ENCODE data around the gene HUS1. TPM values are rescaled to one million over a fixed set of nuclear protein-coding genes. Genes with fewer than 3 reads are reported as not detected.

HUS1 gene
- total RNA-seq, 1 experiment from 2014 or later = 19.4 TPM

DNA sequence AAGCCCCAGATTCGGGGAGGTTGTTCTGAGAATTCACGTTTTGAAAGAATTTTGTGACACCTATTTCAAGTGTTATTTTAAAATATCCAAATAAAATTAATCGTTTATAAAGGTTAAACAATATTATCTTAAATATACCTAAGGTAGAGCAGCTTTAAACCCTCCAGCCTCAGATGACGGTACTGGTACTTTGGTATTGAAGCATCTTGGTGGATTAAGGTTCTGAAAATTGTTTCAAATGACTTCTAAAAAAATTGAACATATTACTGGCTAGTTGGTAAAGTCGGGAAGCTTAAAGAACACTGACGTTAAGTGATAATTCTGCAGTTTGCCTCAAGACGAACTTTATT, 392 bp upstream of the HUS1 start:
- no peak for DNase-seq (ENCODE audit: low read depth)

GRCh38 chr7:47978790-47979144, 648 bp downstream of the HUS1 start:
- no peak for DNase-seq (ENCODE audit: low read depth)

- no peak for DNase-seq (ENCODE audit: low read depth)
Measured at GRCh38 chr7:47973739-47974138, 5.7 kb downstream of the HUS1 start.

GRCh38 chr7:47970761-47971160, 8.7 kb downstream of the HUS1 start:
- DNase-seq (ENCODE audit: low read depth) = no peak

DNA sequence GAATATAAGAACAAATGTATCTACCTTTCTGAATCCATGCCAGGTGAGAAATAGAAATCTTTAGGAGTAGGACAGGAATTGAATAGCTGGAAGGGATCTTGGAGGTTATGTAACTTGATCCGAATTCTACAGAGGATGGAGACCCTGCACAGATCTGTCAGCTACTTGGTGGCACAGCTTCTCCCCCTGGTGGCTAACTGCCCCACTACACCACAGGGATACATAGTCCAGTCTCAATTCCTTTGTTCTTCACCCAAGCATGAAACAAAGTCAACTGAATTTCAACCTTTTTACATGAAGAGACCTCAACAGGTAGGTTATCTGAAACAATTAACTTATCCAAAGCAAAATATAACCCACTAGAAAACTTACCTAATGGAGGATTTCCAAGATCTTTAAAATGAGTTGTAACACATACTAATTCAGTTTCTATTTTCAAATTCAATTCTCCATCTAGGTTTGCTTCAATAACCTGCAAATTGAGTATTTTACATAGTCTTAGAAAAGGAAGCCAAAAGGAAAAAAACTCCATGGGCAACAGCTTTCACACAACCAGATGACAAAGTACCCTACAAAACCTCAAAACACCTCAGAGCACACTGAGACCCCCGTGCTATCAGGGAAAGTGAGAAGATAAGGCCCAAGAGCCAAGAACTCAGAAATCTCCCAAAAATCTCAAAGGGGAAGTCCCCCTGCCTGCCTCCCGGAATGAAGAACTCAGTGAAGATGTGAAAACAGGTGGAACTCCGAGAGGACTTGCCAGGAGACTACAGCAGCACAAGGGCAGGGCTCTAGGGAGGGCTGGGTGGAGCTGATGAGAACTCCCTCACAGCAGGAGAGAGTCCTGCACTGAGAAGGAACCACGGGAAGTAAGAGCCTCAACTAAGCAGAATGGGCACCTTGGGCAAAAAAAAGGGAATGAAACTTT, 10.3 kb downstream of the HUS1 start:
- peak; percentile 55 for DNase-seq (ENCODE audit: low read depth)

GRCh38 chr7:47967708-47968107, 11.7 kb downstream of the HUS1 start:
- DNase-seq (ENCODE audit: low read depth) = no peak

- DNase-seq (ENCODE audit: low read depth) = no peak
Measured at GRCh38 chr7:47967123-47967522, 12.3 kb downstream of the HUS1 start.

DNA sequence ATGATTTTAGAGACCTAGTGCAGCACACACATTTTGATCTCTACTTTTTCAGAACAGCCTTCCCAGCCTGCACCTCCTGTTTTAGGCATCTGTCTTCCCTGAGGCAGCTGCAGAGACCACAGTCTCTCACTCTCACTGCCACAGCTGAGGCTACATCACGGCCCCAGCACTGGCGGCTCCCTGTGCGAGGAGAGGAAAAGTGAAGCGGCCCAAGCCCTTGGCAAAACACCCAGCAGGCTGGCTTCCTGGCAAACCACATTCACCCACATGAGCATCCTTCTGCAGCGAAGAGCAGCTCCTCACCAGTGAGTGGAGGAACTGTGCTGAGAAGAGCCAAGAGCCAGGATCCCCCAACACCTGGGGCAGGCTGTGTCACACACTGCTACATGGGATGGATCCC, 14.0 kb downstream of the HUS1 start:
- DNase-seq (ENCODE audit: low read depth) = no peak

DNA sequence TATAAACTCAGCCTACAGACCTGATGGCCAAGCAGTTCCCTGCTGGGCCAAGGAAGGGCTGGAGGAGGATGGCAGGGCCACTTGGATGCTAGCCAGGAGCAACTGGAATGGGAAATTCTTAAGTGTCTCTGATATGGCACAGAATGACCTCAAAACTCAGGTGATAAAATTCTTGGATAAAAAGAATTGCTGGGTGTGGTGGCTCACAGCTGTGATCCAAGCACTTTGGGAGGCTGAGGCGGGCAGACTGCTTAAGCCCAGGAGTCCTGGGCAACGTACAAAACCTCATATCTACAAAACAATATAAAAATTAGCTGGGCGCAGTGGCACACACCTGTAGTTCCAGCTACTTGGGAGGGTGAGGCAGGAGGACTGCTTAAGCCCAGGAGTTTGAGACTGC, 17.2 kb downstream of the HUS1 start:
- DNase-seq (ENCODE audit: low read depth) = no peak

GRCh38 chr7:47957156-47957555, 22.3 kb downstream of the HUS1 start:
- DNase-seq (ENCODE audit: low read depth) = no peak

DNA sequence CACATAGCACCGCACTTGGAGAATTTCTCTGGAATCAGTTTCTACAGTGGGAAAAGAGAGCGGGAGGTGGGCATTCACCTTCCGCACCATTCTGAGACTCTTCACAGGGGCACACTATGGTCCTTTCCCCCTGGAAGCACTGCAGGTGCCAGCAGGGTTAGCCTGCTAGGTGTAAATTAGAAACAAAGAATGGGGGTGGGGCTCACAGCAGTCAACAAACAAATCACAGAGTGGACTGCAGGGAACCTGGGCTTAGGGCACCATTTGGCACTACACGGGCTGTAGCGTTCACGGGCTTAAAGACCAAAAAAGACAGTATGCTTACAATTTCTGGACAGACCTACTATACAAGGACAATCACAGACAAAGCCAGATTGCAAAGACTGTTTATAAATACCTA, 23.2 kb downstream of the HUS1 start:
- DNase-seq (ENCODE audit: low read depth) = no peak

DNA sequence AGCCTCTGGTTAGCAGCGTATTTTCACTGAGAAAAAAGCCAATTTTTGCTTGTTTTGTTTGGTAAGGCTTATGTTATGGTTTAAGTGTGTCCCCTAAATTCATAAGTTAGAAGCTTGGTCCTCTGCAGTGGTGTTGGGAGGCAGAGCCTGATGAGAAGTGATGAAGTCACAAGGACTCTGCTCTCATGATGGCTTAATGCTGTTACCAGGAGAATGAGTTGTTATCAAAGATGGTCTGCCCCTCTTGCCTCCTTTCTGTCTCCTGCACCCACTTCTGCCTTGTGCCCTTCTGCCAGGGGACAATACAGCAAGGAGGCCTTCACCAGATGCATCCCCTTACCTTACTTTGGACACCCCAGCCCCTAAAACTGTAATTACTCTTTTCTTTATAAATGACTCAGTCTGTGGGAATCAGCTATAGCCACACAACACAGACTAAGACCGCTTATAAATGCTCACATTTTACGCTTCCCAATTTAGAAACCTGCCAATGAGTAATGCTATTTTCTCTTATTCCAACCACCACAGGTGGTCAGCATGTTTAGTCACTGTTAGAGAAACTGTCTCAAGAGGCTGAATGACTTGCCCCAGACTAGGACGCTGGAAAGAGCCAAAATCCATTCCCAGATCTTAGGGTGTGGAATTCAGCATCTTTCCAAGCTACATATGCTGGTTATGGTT, 25.0 kb downstream of the HUS1 start:
- DNase-seq (ENCODE audit: low read depth) = peak; percentile 90

DNA sequence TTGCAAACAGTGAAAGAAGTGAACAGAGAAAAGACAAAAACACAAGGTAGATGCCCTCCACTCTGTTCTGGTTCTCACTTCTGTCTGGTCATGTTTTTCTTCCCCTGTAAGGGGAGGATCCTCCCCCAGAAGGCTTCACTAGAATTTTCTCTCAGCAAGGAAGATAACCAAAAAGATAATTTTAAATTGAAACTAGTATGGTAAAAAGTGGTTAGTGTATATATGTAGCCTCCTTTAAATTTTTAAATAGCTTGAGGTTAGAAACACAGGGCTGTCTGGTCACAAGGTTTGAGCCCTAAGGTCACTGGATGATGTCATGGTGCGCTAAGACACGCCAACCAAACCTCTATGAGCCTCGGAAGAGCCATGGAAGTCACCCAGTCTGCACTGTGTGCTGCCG, 25.6 kb downstream of the HUS1 start:
- DNase-seq (ENCODE audit: low read depth) = peak; percentile 38

DNA sequence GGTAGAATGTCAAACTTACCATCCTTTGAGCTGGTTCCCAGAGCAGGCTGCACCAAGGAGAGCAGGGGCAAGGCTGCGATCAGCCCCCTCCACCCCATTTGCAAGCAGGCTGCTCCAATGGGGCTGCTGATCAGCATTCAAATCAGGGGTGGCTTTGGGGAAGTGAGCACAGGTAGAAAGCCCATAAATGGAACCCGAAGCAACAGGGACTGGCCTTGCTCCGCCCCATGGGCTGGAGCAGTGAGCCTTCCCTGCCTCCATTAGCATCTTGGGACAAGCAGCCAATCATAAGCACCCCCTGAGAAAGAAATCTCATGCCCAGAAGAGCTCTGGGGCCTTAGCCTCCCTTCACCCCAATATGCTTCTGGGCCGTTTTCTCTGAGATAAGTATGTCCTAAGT, 27.2 kb downstream of the HUS1 start:
- no peak for DNase-seq (ENCODE audit: low read depth)

GRCh38 chr7:47951374-47951773, 28.0 kb downstream of the HUS1 start:
- no peak for DNase-seq (ENCODE audit: low read depth)

- no peak for DNase-seq (ENCODE audit: low read depth)
Measured at GRCh38 chr7:47950714-47951113, 28.7 kb downstream of the HUS1 start.

- no peak for DNase-seq (ENCODE audit: low read depth)
Measured at GRCh38 chr7:47949703-47950102, 29.7 kb downstream of the HUS1 start.

GRCh38 chr7:47948141-47948790, 31.1 kb downstream of the HUS1 start, which contains the start of gene PKD1L1:
PKD1L1 (minus strand) TSS chr7:47948466; CDS start chr7:47948440, 26 bp downstream.
- no peak for DNase-seq (ENCODE audit: low read depth)

GRCh38 chr7:47947355-47947749, 32.1 kb downstream of the HUS1 start:
- no peak for DNase-seq (ENCODE audit: low read depth)

DNA sequence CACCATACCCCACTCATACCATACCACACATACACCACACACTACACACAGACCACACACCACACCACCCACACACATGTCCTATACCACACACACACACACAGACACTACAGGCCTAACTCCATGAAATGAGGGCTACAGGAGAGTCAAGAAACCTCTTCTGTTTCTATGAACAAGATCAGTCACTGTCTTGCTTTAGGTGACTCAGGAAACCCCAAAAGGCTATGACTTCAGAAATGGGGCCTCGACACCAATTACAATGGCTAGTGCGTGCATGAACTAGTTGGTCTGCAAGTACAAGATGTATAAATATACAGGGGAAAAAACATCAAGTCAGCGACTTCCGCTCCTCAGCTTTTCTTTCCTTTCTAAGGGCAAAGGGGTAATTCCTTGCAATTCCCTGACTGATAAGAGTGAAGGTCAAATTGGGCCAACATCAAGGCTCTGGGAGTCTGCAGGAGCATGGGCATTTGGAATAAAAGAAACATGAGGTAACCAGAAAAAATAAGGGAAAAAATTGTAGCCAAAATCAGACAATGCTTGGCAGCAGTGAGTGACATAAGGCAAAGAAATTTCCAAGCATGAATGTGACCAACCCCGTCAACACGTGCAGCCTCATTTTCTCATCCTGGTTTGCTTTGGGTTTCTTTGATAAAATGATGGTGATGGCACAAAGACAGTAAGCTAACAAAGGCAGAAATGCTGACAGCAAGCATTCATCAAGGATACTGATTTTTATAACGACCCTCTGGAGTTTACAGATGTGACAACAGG, 32.6 kb downstream of the HUS1 start:
- DNase-seq (ENCODE audit: low read depth) = no peak

DNA sequence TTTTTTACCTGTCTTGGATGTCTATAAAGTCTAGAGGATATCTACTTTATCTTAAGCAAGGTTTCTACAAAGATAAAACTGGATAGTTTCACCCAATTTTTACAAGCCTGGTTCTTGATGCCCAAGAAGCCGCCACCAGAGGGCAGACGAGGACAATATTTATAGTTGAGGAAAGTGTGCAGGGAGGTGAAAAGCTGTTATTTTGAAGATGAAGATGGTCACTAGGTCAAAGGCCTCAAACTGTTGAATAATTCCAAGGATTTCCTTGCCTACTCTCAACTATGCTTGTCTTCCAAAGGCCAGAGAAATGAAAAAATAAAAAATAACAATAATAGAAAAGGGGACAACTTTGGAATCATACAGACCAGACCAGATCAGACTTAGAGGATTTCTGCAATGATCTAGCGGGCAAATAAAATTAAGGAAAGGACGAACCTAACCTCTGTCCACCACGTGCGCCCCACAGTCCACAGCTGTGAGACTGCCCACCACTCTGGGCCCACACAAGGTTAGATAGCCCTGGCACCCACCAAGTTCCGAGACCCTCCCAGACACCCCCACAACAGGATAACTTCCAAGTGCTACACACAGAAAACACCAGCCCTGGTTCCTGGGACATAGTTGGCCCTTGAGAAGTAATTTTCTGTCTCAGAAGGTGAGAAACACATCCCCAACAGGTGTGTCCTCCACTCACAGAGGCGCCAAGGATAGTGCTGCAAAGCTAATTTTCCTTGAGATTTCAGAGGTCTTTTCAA, 34.0 kb downstream of the HUS1 start:
- DNase-seq (ENCODE audit: low read depth) = peak; percentile 73
